IPS-20b (cell line): Measurements from ENCODE around the gene FAM50A.

Experiments used
- H3K27ac ChIP-seq: one replicate; pipeline ENCODE4 v1.5.1; 2013; ENCODE audit warnings: low read length
- H3K27me3 ChIP-seq: 2 replicates; pipeline ENCODE4 v1.6.1; 2013; ENCODE audit warnings: mild to moderate bottlenecking, low read length, inconsistent platforms; ENCODE audit not compliant: insufficient read depth
- H3K36me3 ChIP-seq: 2 replicates; pipeline ENCODE4 v1.6.1; 2013; ENCODE audit warnings: low read depth, mild to moderate bottlenecking, inconsistent platforms, low read length, moderate library complexity; ENCODE audit not compliant: insufficient read depth
- H3K4me1 ChIP-seq: 2 replicates; pipeline ENCODE4 v1.6.1; 2013; ENCODE audit warnings: mild to moderate bottlenecking, control low read depth, inconsistent platforms, low read length, moderate library complexity; ENCODE audit not compliant: insufficient read depth
- H3K4me3 ChIP-seq: 2 replicates; pipeline ENCODE4 v1.5.1; 2013; ENCODE audit warnings: mild to moderate bottlenecking, low read length, inconsistent platforms
- H3K9ac ChIP-seq: 2 replicates; pipeline ENCODE4 v1.6.1; 2013; ENCODE audit warnings: low read depth, mild to moderate bottlenecking, inconsistent platforms, low read length, moderate library complexity
- H3K9me3 ChIP-seq: 2 replicates; pipeline ENCODE4 v1.6.1; 2013; ENCODE audit warnings: mild to moderate bottlenecking, low read depth, low read length, inconsistent platforms; ENCODE audit not compliant: insufficient read depth

Gene FAM50A

DNA sequence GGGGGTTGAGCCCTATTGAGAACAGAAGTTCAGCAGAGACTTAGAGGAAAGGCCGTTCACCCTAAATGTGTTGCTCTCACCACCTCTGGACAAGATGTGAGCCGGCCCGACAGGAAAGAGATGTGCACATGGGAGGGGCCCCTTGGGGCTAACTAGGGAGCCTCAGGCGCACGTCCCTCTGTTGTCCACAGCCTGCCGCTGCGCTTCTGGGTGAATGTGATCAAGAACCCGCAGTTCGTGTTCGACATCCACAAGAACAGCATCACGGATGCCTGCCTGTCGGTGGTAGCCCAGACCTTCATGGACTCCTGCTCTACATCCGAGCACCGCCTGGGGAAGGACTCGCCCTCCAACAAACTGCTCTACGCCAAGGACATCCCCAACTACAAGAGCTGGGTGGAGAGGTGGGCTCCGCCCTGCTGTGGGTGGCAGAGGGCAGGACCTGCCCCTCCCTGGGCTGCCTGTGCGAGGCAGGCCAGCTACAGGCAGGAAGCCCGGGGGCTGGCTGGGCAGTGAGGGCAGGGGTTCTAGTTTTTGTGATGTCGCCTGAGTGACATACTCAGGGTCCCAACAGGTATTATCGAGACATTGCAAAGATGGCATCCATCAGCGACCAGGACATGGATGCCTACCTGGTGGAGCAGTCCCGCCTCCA lies 27.1 kb downstream of the FAM50A start:
- no peaks in the 10 kb centered on the region; the same call in none of the 2 replicates for H3K36me3 ChIP-seq
- no peaks in the 10 kb centered on the region for H3K4me1 ChIP-seq
- no peaks in the 10 kb centered on the region for H3K9me3 ChIP-seq
- no peak overlapping the region for H3K4me3 ChIP-seq
- H3K9ac ChIP-seq = no peak overlapping the region
- H3K27ac ChIP-seq = no peak overlapping the region
- no peaks in the 10 kb centered on the region for H3K27me3 ChIP-seq

DNA sequence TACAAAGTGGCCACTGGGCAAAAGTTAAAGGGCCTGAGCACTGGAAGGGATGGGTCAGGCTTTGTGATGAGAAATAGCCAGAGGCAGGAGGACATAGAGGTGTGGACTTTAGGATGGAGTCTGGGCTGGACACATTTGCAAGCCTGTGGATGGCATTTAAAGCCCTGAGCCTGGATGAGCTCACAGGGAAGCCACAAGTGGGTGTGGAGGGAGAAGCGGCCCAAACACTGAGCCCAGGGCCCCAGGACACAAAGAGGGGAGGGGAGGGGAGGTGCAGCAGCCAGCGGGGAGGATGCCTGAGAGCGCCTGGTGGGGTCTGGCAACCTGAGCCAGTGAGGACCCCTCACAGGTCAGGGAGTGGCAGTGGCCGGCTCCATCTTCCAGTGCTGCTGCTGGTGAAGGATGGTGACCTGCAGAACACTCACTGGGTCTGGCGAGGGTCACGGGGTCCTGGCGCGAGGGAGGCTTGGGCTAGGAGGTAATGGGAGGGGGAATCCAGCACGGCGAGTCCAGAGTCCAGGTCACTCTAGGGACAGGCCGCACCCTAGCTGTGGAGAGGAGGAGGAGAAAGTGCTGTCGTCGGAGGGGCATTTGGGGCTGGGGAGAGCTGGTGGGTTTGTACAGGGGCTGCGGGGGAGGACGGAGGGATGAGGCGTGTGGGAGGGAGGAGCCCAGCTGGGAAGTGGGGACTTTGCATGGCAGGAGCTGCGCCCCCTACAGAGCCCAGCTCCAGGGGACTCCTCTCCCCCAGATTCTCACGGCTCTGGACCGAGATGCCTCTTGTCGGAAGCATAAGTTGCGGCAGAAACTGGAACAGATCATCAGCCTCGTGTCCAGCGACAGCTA lies 28.1 kb downstream of the FAM50A start:
- H3K4me3 ChIP-seq = no peak overlapping the region
- H3K4me1 ChIP-seq = no peaks in the 10 kb centered on the region
- H3K9ac ChIP-seq = no peak overlapping the region
- no peaks in the 10 kb centered on the region for H3K9me3 ChIP-seq
- H3K36me3 ChIP-seq = no peaks in the 10 kb centered on the region; the same call in none of the 2 replicates
- no peaks in the 10 kb centered on the region for H3K27me3 ChIP-seq
- no peak overlapping the region for H3K27ac ChIP-seq

DNA sequence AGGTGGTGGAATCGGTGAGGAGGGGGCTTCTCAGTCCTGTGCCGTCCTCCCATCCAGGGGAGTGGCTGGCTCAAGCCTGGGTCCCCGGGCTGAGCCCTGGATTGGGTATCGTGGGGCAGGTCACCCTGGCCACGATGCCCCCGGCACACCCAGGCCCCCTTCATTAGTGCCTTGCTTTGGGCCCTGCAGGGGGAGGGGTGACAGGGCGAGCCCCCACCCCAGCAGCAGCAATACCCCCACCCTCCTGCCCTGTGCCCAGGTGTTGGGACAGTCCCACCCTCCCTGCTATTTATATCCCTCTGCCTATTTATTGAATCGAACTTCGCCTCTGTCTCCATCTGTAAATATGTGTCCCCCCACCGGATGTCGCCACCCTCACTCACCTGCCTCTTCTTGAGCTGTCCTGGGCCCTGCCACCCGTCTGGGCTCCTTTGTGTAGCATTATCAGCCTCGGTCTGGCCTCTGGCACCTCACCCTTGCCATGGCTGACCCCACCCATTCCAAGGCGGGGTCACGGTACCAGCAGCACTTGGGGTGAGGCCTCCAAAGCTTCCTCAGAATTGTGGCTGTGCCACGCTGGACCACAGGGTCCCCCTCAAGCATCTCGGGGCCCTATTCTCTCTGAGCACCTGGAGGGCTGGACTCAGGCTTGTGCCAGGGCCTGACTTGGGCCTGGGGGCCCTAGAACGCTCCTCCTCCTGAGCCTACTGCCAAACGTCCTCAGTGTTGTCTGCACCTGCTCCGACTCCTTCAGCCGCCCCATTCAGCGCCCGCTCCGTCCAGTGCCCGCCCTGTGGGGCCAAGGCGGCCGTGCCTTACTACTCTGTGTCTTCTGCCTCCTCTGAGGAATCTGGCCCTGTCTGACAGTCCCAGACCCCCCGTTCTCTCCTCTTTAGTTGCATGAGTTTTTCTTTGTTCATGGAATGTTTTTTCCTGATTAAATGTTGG lies 29.0 kb downstream of the FAM50A start:
- H3K9ac ChIP-seq = no peak overlapping the region
- H3K36me3 ChIP-seq = no peaks in the 10 kb centered on the region; the same call in none of the 2 replicates

DNA sequence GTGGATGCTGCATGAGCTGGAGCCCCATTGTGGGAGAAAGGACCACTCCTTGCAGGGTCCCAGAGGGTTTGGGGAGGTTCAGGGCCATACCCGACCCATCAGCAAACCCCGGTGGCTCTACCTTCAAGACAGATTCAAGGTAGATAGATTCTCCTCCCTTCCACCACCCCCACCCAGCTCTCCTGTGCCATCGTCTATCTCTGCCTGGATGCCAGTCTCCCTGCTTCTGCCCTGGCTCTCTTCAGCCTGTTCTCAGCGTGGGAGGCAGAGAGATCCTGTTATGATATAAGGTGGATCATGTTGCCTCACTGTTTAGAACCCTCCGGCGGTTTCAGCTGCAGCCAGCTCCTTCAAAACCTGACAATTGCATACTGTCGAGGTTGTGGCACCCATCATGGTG lies 29.7 kb downstream of the FAM50A start:
- no peak overlapping the region for H3K9ac ChIP-seq
- no peaks in the 10 kb centered on the region; the same call in 1 of the 2 replicates for H3K27me3 ChIP-seq
- no peak overlapping the region for H3K27ac ChIP-seq
- H3K4me1 ChIP-seq = no peaks in the 10 kb centered on the region
- H3K9me3 ChIP-seq = no peaks in the 10 kb centered on the region
- no peaks in the 10 kb centered on the region; the same call in none of the 2 replicates for H3K36me3 ChIP-seq
- H3K4me3 ChIP-seq = no peak overlapping the region

More for the DNA sequence above, 29.0 kb downstream of the FAM50A start:
- H3K9me3 ChIP-seq = no peaks in the 10 kb centered on the region
- H3K27me3 ChIP-seq = no peaks in the 10 kb centered on the region; the same call in 1 of the 2 replicates
- no peaks in the 10 kb centered on the region for H3K4me1 ChIP-seq
- no peak overlapping the region for H3K4me3 ChIP-seq
- H3K27ac ChIP-seq = no peak overlapping the region

DNA sequence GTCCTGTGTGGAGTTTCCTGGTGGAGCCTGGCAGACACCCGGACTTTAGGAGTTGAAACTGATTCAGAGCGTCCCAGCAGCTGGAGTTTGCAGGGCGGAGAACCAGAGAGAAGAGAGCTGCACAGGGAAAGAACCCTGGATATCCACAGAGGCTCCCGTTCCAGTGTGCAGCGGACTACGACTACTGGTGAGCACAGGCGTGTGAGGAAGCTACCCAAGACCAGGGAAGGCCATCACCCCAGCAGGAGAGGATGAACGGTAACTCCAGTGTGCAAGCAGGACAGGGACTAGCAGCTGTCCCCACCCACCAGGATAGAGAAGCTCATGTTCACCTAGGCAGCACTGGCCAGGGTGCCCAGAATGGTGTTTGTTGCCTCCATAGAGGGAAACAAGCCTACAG lies 32.9 kb downstream of the FAM50A start:
- no peaks in the 10 kb centered on the region; the same call in 1 of the 2 replicates for H3K27me3 ChIP-seq
- no peaks in the 10 kb centered on the region for H3K4me1 ChIP-seq
- H3K9me3 ChIP-seq = no peaks in the 10 kb centered on the region
- H3K27ac ChIP-seq = no peak overlapping the region
- no peak overlapping the region for H3K9ac ChIP-seq
- H3K4me3 ChIP-seq = no peak overlapping the region
- no peaks in the 10 kb centered on the region for H3K36me3 ChIP-seq

DNA sequence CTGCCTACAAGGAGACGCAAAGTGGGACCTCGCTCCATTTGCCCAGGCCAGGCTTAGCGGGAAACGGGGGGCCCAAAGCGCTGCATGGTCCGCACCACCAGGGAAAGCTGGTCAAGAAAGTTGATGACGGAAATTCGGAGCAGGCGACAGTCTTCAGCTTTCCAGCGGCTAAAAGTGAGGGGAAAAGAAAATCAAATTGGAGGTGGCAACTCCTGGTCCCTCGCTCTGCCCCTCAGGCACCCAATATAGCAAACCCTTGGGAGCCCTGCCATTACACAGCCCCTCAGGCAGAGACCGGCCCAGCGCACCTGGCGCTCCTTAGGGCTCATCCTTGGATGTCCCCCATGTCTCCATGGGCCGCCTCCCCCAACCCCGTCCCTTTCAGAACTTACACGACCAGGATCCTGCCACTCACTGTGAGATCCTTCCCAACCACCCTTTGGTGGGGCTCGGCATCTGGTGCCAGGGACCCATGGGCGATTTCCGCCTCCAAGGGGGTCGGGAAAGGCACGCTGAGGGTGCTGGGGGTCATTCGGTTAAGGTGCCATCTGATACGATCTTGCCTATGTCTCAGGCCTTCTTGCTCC lies 34.0 kb downstream of the FAM50A start:
- no peaks in the 10 kb centered on the region; the same call in 1 of the 2 replicates for H3K27me3 ChIP-seq
- H3K4me3 ChIP-seq = peak overlapping the region; percentile 60
- no peaks in the 10 kb centered on the region for H3K36me3 ChIP-seq
- no peaks in the 10 kb centered on the region for H3K4me1 ChIP-seq
- no peak overlapping the region for H3K9ac ChIP-seq
- H3K9me3 ChIP-seq = no peaks in the 10 kb centered on the region
- H3K27ac ChIP-seq = no peak overlapping the region

DNA sequence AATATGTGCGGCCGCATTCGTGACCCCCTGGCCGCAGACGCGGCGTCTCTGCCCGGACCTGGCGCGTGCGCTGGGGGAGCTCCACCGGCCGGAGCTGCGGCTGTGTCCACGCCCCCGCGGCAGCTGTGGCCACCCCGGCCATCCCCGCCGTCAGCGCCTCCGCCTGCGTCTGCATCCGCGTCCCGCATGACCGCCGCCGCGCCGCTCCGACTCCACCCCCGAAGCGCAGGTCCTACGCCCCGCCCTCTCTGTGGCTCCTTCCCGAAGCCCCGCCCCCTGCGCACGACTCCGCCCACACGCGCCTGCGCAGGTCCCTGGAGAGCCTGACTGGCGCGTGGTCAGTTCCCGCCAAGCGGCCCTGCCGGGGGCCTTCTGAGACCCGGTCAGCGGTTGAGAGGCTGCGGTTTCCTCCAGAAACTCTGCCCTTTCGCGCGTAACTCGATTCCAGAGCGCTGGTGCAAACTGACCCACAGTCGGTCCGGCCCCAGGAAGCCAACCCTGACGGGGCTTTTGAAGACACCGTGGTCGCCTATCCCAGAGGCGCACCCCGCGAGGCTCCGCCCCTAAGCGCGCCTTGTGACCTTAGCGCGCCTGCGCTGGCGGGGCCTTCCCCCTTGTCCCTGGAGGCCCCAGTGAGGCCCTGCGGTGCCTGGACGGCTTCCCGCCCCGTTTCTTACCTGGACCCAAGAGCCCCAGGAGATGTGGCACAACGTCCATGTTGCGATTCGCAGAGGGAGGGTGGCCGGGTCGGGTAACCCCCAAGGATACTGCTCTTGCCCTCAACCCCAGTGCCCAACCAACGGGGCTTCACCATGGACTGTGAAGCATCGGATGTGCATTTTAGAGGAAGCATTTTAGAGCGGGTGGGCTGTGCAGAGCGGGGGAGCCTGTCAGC lies 35.0 kb downstream of the FAM50A start, which contains the start of gene LAGE3:
LAGE3 (minus strand) TSS at position 554 of the 895 bp plus-strand sequence; CDS start at position 188, 366 bp downstream.
- Histone ChIP-seq H3K9me3 (no peaks in the 10 kb centered on the region), H3K4me1 (no peaks in the 10 kb centered on the region), H3K4me3 (peak within 1 kb of the TSS; percentile 60), H3K27ac (no peak within 1 kb of the TSS), H3K9ac (peak within 1 kb of the TSS; percentile 48; the same call in 1 of the 2 replicates), H3K27me3 (no peaks in the 10 kb centered on the region; the same call in 1 of the 2 replicates), H3K36me3 (no peaks in the 10 kb centered on the region)

DNA sequence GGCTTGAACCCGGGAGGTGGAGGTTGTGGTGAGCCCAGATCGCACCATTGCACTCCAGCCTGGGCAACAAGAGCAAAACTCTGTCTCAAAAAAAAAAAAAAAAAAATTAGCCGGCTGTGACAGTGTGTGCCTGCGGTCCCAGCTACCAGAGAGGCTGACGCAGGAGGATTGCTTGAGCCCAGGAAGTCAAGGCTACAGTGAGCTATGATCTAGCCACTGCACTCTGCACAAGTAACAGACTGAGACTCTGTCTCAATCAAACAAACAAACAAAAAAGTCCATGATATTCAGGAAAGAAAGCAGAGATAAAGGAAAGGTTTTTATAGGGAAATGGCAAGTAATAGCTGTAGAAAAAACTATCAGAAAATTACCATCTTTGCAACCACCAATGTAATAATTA lies 37.3 kb downstream of the FAM50A start:
- no peak overlapping the region for H3K27ac ChIP-seq
- no peaks in the 10 kb centered on the region for H3K9me3 ChIP-seq
- no peaks in the 10 kb centered on the region for H3K4me1 ChIP-seq
- H3K36me3 ChIP-seq = no peaks in the 10 kb centered on the region
- H3K27me3 ChIP-seq = no peaks in the 10 kb centered on the region; the same call in 1 of the 2 replicates
- no peak overlapping the region for H3K9ac ChIP-seq
- no peak overlapping the region for H3K4me3 ChIP-seq

DNA sequence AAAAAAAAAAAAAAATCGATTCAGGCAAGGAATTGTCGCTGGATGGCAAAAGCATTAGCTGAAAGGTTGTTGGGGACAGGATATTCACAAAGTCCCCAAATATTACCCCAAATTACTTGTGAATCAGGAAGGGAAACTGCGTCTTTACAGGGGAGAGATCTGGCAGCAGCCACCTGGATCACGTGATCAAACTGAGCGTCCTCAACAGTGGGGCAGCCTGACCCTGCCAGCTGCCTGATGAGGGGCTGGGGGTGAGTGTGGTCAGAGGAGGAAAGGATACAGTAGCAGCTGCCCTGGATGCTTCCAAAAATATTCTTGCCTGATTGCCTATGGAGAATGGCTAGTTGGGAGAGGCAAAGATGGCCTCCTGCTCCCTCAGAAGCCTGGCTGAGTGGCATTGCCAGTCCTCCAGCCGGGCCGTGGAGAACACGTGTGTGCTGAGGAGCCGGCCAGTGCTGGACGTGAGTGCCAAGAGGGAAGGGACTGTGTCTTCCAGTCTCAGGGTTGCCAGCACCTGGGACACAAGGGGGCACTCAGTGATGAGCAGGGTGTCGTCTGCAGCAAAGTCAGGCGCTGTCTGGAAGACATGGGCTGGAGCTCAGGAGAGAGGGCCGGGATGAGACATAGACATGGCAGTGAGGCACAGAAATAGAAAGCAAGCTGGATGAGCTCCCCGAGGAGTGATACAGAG lies 38.1 kb downstream of the FAM50A start:
- no peaks in the 10 kb centered on the region for H3K36me3 ChIP-seq
- no peaks in the 10 kb centered on the region for H3K9me3 ChIP-seq
- no peak overlapping the region for H3K27ac ChIP-seq
- no peak overlapping the region for H3K9ac ChIP-seq
- H3K4me1 ChIP-seq = no peaks in the 10 kb centered on the region
- H3K27me3 ChIP-seq = no peaks in the 10 kb centered on the region; the same call in 1 of the 2 replicates
- H3K4me3 ChIP-seq = no peak overlapping the region

DNA sequence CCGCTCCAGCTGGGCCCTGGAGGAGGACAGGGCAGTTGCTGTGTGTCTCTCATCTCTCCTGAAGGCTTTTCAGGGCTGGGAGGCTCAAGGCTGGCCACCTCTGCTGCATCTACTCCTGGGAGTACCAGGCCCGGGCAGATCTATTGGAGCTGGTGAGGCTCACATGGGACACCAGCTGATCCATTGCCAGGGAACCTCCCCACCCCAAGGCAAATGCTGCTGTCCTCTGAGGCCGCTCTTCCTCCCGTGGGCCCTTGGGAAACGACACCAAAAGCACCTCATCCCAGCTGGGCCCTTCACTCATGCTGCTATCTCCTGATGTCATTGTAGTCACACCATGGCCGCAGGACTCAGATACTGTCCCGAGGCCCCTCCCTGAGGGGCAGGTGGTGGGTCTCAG lies 38.8 kb downstream of the FAM50A start:
- H3K27ac ChIP-seq = no peak overlapping the region
- no peaks in the 10 kb centered on the region for H3K9me3 ChIP-seq
- H3K27me3 ChIP-seq = no peaks in the 10 kb centered on the region; the same call in 1 of the 2 replicates
- no peak overlapping the region for H3K9ac ChIP-seq
- H3K4me1 ChIP-seq = no peaks in the 10 kb centered on the region
- no peak overlapping the region for H3K4me3 ChIP-seq
- H3K36me3 ChIP-seq = no peaks in the 10 kb centered on the region
